ENCODE data around the gene LRMDA.

The LRMDA gene

GRCh38 chr10:75431180-75432111, at the start of gene LRMDA:
Gene LRMDA (plus strand): TSS chr10:75431624.
- DNase-seq (ENCODE audit: low read depth in 2 of 2), result no peak

GRCh38 chr10:75386128-75386527, 45.3 kb upstream of the LRMDA start:
- DNase-seq (ENCODE audit: low read depth in 2 of 2), result no peak

DNA sequence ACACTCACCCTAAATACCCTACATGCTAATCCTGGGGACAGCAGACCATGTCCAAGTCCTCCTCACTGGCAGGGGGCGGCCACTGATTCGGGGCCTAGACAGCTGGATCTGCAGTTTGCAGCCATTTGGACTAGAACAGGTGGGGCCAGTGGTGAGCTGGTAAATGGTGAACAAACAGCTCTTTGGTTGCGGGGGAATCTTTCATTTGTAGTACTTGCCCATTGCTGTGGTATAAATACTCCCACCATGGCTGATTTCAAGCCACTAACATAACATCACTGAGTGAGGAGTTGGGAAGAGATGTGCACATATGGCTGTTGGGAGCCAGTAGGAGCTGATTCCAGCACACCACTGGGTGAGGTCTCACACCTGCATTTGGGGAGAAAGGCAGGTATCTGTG, 43.3 kb upstream of the LRMDA start:
- DNase-seq (ENCODE audit: low read depth in 2 of 2), result no peak

- DNase-seq (ENCODE audit: low read depth in 2 of 2), result no peak
These were observed 41.2 kb upstream of the LRMDA start for GRCh38 chr10:75390178-75390577.

GRCh38 chr10:75392271-75392670, 39.2 kb upstream of the LRMDA start:
- DNase-seq (ENCODE audit: low read depth in 2 of 2), result no peak

DNA sequence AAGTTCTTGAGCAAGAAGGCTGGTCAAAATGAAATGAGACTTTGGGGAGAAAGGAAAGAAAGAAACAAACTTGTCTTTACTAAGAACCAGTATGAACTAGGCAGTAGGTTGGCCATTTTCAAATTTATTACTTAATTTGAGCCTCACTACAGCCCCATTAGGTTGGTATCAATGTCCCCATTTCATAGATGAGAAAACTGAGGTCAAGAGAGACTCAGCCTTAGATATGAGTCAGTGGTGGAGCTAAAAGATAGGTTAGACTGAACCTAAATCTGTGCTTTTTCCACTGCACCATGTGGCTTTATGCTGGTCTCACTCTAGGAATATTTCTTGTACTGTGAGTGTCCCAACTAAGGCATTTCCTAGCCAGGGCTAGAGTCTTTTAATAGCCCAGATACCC, 38.7 kb upstream of the LRMDA start:
- no peak for DNase-seq (ENCODE audit: low read depth in 2 of 2)

DNA sequence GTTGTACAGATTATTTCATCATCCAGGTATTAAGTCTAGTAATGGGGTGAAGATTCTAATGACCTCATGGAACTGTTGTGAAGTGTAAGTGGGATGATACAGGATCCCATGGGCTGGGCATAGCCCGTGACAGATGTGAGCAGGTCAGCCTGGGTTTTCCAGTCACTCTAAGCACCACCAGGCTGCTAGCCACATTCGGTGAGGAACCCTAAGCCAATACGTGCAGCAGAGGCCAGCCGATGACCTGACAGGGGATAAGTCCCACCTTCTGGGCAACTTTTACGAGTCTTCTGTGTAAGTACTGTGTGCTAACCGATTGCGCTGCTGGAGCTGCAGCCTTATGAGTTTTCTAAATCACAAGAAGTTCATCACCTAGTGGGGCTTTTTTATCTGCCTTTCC, 37.2 kb upstream of the LRMDA start:
- DNase-seq (ENCODE audit: low read depth in 2 of 2), result no peak

- peak in 1 of 2 donors; percentile 28 for DNase-seq (ENCODE audit: low read depth in 2 of 2)
These were observed 36.1 kb upstream of the LRMDA start for GRCh38 chr10:75395066-75395931.

DNA sequence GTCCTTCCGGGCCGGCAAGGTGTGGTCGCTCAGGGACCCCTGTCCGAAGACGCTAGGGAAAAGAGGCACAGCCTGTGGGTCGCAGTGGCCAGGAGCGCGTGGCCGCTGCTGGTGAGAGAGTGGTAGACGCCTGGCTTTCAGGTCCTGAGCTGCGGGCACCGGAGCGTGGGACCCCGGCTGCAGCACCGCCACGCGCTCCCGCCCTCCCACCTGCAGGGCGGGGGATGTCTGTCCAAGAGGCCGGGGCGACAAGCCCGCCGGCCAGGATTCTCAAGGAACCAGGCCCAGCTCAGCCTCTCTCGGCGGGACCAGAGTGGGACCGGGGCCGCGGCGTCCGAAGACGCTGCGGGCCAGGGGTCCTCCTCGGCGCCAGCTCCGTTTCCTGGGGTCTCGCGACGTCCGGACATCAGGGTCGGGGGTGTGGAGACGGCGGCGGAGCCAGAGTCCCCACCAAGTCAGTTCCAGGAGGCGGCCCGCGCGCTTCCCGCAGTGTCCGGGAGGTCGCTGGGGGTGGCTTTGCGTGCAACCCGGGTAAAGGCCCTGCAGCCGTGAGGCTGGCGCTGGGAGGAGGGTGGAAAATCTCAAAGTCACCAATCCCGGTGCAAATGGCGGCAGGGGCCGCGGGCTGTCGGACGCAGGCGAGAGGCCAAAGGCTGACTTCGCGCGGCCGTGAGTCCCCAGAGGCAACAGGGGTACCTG, 35.3 kb upstream of the LRMDA start:
- DNase-seq (ENCODE audit: low read depth in 2 of 2), result no peak

DNA sequence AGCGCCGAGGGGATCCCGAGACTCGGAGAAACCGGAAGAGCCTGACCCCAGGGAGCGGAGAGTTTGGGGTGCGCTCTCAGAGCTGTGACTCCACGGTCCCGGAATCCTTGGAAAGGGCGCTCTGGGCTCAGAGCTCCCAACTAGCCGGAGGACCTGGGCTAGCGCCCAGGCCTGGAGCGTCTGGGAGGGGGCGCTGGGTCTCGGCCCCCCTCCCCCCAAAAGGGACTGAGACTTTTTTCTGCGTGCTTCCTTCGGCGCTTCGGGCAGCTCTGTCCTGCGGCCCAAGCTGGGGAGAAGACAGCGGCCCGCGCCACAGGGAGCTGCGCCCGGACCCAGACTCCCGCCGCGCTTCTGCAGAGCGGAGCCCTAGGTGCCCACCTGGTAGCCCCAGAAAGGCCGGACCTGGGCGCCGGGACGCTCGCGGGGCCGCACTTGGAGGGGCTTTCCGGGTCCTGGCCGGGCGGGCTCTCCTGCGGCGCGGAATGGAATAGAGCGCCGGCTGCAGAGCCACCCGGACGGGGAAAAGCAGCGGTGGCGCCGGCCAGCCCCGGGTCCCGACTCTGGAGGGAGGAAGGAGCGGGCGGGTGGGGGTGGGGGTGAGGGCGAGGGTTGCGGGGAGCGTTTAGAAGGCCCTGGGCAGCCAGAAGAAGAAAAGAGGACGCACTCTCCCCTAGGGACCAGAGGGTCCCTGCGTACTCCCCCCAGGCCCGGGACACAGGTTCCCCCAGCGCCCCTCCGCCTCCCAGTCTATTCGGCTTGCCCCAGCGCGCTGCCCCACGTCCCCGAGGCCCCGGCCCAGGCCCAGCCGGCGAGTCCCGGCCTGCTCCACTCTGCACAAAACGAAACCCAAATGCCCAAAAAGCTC, 34.6 kb upstream of the LRMDA start:
- DNase-seq (ENCODE audit: low read depth in 2 of 2), result no peak

DNA sequence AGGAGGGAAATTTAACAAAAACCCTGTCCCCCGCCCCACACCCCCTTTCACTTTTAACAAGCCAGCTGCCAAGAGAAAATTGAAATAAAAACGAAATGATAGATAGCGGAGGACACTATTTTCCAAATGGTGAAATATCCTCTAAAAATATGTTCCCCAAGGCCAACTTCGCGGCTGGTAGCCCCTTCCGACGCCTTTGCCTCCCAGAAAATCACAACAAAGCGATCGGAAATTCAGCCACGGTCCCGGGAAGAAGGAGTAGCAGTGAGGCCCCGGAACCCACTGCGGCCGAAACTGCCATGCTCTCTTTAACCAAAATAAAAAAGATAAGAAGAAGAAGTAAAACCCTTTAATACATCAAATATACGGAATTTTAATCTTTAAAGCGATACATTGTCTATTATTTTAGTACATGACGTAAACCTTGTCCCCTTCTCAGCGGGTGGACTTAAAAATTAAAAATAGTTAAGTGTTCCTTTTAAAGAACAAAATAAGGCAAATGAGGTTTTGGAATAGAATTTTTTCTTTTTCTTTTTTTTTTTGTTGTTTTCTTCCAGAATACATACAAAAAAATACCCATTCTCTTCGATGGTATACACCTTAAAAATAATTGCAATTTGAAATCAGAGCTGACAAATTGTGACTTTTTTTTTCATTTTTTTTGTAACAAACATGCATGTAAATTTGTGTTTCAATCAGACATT, 33.8 kb upstream of the LRMDA start:
- DNase-seq (ENCODE audit: low read depth in 2 of 2), result no peak

- DNase-seq (ENCODE audit: low read depth in 2 of 2), result no peak
These were observed 33.2 kb upstream of the LRMDA start for GRCh38 chr10:75398200-75398691.

GRCh38 chr10:75398692-75399460, 32.5 kb upstream of the LRMDA start:
- no peak for DNase-seq (ENCODE audit: low read depth in 2 of 2)

- DNase-seq (ENCODE audit: low read depth in 2 of 2), result peak in 1 of 2 donors; percentile 39
These were observed 31.8 kb upstream of the LRMDA start for GRCh38 chr10:75399461-75400162.

- no peak for DNase-seq (ENCODE audit: low read depth in 2 of 2)
These were observed 31.2 kb upstream of the LRMDA start for GRCh38 chr10:75400163-75400770.

DNA sequence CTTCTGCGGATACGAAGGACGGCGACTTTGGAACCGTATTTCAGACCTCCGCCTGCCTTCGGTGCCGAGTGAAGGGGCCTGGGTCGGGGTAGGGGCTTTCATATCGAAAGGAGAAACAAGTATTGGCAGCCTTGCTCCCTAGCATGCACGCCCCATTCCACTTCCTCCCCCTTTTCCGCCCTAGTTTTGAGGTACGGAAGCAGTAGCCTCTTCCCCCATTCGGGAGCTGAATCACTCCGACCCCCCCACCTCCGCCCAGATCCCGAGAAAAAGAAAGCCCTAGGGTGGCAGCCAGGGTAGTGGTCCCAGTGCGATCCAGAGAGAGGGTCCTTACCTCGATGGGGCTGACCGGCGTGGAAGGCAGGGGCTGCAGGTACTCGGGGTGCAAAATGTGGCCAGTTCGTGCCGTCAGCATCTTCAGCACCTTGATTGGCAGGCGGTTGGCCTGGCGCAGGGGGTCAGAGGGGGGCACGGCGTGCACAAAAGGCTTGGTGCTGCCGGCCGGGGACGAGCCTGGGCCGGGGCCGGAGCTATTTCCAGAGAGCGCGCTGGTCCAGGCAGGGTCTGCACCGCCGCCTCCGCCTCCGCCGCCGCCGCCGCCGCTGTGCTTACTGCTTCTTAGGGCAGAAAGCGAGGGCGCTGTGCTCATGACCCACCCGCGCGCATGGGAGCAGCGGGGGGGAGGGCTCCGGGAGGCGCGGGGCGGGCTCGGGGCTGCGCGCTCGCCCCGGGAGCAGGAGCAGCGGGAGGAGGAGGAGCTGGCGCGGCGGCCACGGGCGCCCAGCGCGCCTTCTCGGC, 30.5 kb upstream of the LRMDA start:
- DNase-seq (ENCODE audit: low read depth in 2 of 2), result no peak

Data from stimulated activated CD4-positive, alpha-beta T cell treated with anti-CD3 and anti-CD28 coated beads, Interleukin-4, amount 100 ng/mL, for 48 hours (primary cell).